Gastroesophageal sphincter (tissue), 4 donors: ENCODE measurements around the gene ITGB5. TPM values are rescaled to one million over a fixed set of nuclear protein-coding genes. Genes with fewer than 3 reads are reported as not detected.
A peak's percentile ranks its signal among the peaks of the same experiment; 100 is the strongest.

Source experiments
- ATAC-seq: fragments of 150-250 bp; one replicate; pipeline ENCODE4 v1.9.1; 2016; ENCODE audit warnings: mild to moderate bottlenecking, moderate library complexity
- H3K27ac ChIP-seq, 4 donors: fragments of 200-600 bp; sonication (generic) in 3 of 4; 1 replicate in 3 of 4; 2 replicates in 1 of 4; pipeline ENCODE4 v1.5.1; 2016 to 2019
- H3K27me3 ChIP-seq: fragments of 200-600 bp; sonication (generic); one replicate; pipeline ENCODE4 v1.5.1; 2019
- H3K36me3 ChIP-seq, 2 donors: fragments of 200-600 bp; sonication (generic); one replicate each; pipeline ENCODE4 v1.5.1; 2019; ENCODE audit warnings: control low read depth in 1 of 2
- H3K4me1 ChIP-seq, 3 donors: fragments of 200-600 bp; sonication (generic); 1 replicate in 2 of 3; 2 replicates in 1 of 3; pipeline ENCODE4 v1.5.1; 2016 to 2019; ENCODE audit warnings: control low read depth in 2 of 3
- H3K4me3 ChIP-seq, 2 donors: fragments of 200-600 bp; sonication (generic); one replicate each; pipeline ENCODE4 v1.5.1; 2019; ENCODE audit warnings: mild to moderate bottlenecking in 1 of 2, moderate library complexity in 1 of 2
- H3K9me3 ChIP-seq, 3 donors: fragments of 200-600 bp; sonication (generic); one replicate each; pipeline ENCODE4 v1.5.1; 2017 to 2019; ENCODE audit warnings: control low read depth in 2 of 3
- CTCF ChIP-seq, 4 experiments: fragments of 200-600 bp in 2 of 4; fragments of 450-650 bp in 2 of 4; sonication (generic) in 1 of 4; IDR thresholded peaks; one replicate each; pipeline ENCODE4 v1.5.1; 2017 to 2019; ENCODE audit warnings: antibody characterized with exemption in 4 of 4, mild to moderate bottlenecking in 2 of 4, moderate library complexity in 2 of 4
- EP300 ChIP-seq: sonication (generic); formaldehyde crosslinking; IDR thresholded peaks from one replicate; pipeline ENCODE4 v1.6.1; 2017; ENCODE audit warnings: antibody characterized with exemption, mild to moderate bottlenecking
- POLR2A ChIP-seq, 2 donors: fragments of 450-650 bp; IDR thresholded peaks; one replicate each; pipeline ENCODE4 v1.6.1; 2017; ENCODE audit warnings: antibody characterized with exemption in 2 of 2, mild to moderate bottlenecking in 2 of 2, moderate library complexity in 1 of 2
- POLR2AphosphoS5 ChIP-seq: sonication (generic); formaldehyde crosslinking; IDR thresholded peaks from one replicate; pipeline ENCODE4 v1.6.1; 2017; ENCODE audit warnings: antibody characterized with exemption
- whole genome bisulfite sequencing, 2 donors: methylation state at CpG; one replicate each; pipeline ENCODE4 v1.1.5; 2018; ENCODE audit warnings: low coverage in 1 of 2; 5-methylcytosine and 5-hydroxymethylcytosine counted together
- total RNA-seq, 4 donors: library from RNA; depleted of rRNA; stranded (reverse); fragments of >200 nt; gene quantifications; one replicate each; pipeline ENCODE4 v1.1.0, GENCODE V29; 2016

The ITGB5 gene
- total RNA-seq, 4 donors from 2014 or later = 125 to 312 (median 151) TPM

- 0 to 15% methylated on average over 1 to 10 of the region's 15 CpGs for WGBS, 2 donors
- Histone ChIP-seq H3K27me3 (no peaks in the 10 kb centered on the region), H3K4me1 (peaks cover 11 to 68% (median 30%) of the 10 kb centered on the region in 3 donors), H3K9me3 (no peaks in the 10 kb centered on the region), H3K36me3 (peaks cover 0 to 9% of the 10 kb centered on the region in 2 donors), H3K4me3 (peak overlapping the region in 1 of 2 donors; percentile 12), H3K27ac (peak overlapping the region; percentile 88 to 94 (median 92))
- peak; percentile 84 for ATAC-seq
- TF ChIP-seq POLR2AphosphoS5 = peak; percentile 59
- TF ChIP-seq EP300 = no peak
- no peak for TF ChIP-seq CTCF (IDR thresholded peaks at IDR 0.05)
These were observed 106.2 kb downstream of the ITGB5 start for GRCh38 chr3:124780761-124781475.

- 0 to 3% methylated on average over 6 of the region's 8 CpGs for WGBS, 2 donors
- Histone ChIP-seq H3K27ac (peak overlapping the region; percentile 88 to 94 (median 92)), H3K36me3 (peaks cover 0 to 14% of the 10 kb centered on the region in 2 donors), H3K9me3 (no peaks in the 10 kb centered on the region), H3K4me1 (peaks cover 11 to 65% (median 26%) of the 10 kb centered on the region in 3 donors), H3K4me3 (peak overlapping the region in 1 of 2 donors; percentile 12), H3K27me3 (no peaks in the 10 kb centered on the region)
- TF ChIP-seq POLR2A (IDR thresholded peaks at IDR 0.05) (no peak), CTCF (IDR thresholded peaks at IDR 0.05) (peak in 1 of 4 experiments; percentile 16), POLR2AphosphoS5 (peak; percentile 10)
- peak; percentile 81 for ATAC-seq
These were observed 106.8 kb downstream of the ITGB5 start for GRCh38 chr3:124780356-124780755.

GRCh38 chr3:124779751-124780191 lies 107.4 kb downstream of the ITGB5 start:
- Histone ChIP-seq H3K4me3 (peak overlapping the region in 1 of 2 donors; percentile 12), H3K4me1 (peaks cover 11 to 65% (median 29%) of the 10 kb centered on the region in 3 donors), H3K9me3 (no peaks in the 10 kb centered on the region), H3K36me3 (peaks cover 0 to 14% of the 10 kb centered on the region in 2 donors), H3K27me3 (no peaks in the 10 kb centered on the region), H3K27ac (peak overlapping the region; percentile 88 to 94 (median 92))
- no peak for ATAC-seq
- TF ChIP-seq POLR2AphosphoS5 (no peak), CTCF (IDR thresholded peaks at IDR 0.05) (no peak), POLR2A (IDR thresholded peaks at IDR 0.05) (no peak), EP300 (no peak)
- WGBS, 2 donors = 38% methylated on average over 1 of the region's 9 CpGs; no CpG with 5 or more reads in 1 of the 2 donors

- Histone ChIP-seq H3K27ac (peak overlapping the region; percentile 88 to 94 (median 92)), H3K9me3 (no peaks in the 10 kb centered on the region), H3K27me3 (no peaks in the 10 kb centered on the region), H3K36me3 (peaks cover 0 to 14% of the 10 kb centered on the region in 2 donors), H3K4me3 (no peak overlapping the region), H3K4me1 (peaks cover 13 to 65% (median 36%) of the 10 kb centered on the region in 3 donors)
- TF ChIP-seq CTCF (IDR thresholded peaks at IDR 0.05) (no peak), EP300 (no peak), POLR2A (IDR thresholded peaks at IDR 0.05) (no peak), POLR2AphosphoS5 (no peak)
- ATAC-seq = no peak
- WGBS, 2 donors = 86 to 94% methylated on average over 4 to 7 of the region's 7 CpGs
These were observed 108.0 kb downstream of the ITGB5 start for GRCh38 chr3:124779116-124779515.
